OCI-LY7 (cell line): ENCODE measurements around the gene RIPOR1. TPM values are rescaled to one million over a fixed set of nuclear protein-coding genes. Genes with fewer than 3 reads are reported as not detected.

Experiments
- BruUV-seq: library from RNA; stranded (reverse); fragments of 400-500 nt; replicated peaks from 2 replicates; lab custom pipeline; 2021; lab: Mats Ljungman, UMichigan
- CTCF ChIA-PET: fragments of 300-600 bp; sonication (Branson Sonifier 250); formaldehyde crosslinking; loops from one replicate; lab custom pipeline; 2022; ENCODE audit warnings: antibody characterized with exemption; ENCODE audit not compliant: unreplicated experiment; lab: Charles Lee
- POLR2A ChIA-PET: fragments of 300-600 bp; sonication (Branson Sonifier 250); formaldehyde crosslinking; loops from one replicate; lab custom pipeline; 2022; ENCODE audit warnings: antibody characterized with exemption; lab: Charles Lee
- DNase-seq: peaks from one replicate; pipeline ENCODE4 v3.0.0-alpha.2; 2015; ENCODE audit warnings: low spot score
- H2AFZ ChIP-seq: fragments of 200-600 bp; sonication (generic), shearing (Covaris generic); 2 replicates; pipeline ENCODE4 v1.6.1; 2014; ENCODE audit warnings: mild to moderate bottlenecking, antibody characterized with exemption, low read length, moderate library complexity
- H3K27ac ChIP-seq: fragments of 200-600 bp; sonication (generic); 2 replicates; pipeline ENCODE4 v1.5.1; 2014; ENCODE audit warnings: mixed run types, low read depth, mild to moderate bottlenecking, moderate library complexity, low read length, inconsistent platforms; ENCODE audit not compliant: poor library complexity, severe bottlenecking
- H3K36me3 ChIP-seq: fragments of 200-600 bp; sonication (generic); 2 replicates; pipeline ENCODE4 v1.6.1; 2014; ENCODE audit warnings: mild to moderate bottlenecking, antibody characterized with exemption, low read length, moderate library complexity, mixed read lengths; ENCODE audit not compliant: insufficient read depth
- H3K4me1 ChIP-seq: fragments of 200-600 bp; sonication (generic); 2 replicates; pipeline ENCODE4 v1.5.1; 2014; ENCODE audit warnings: mild to moderate bottlenecking, low read length; ENCODE audit not compliant: insufficient read depth, poor library complexity, severe bottlenecking
- H3K4me2 ChIP-seq: fragments of 200-600 bp; sonication (generic); 2 replicates; pipeline ENCODE4 v1.6.1; 2014; ENCODE audit warnings: mild to moderate bottlenecking, low read length
- H3K4me3 ChIP-seq: fragments of 200-600 bp; sonication (generic); 2 replicates; pipeline ENCODE4 v1.5.1; 2014; ENCODE audit warnings: mild to moderate bottlenecking, low read depth, low read length; ENCODE audit not compliant: poor library complexity, severe bottlenecking
- H3K79me2 ChIP-seq: fragments of 200-600 bp; sonication (generic); 2 replicates; pipeline ENCODE4 v1.6.1; 2016; ENCODE audit warnings: low read depth, mild to moderate bottlenecking, low read length, moderate library complexity, mixed read lengths; ENCODE audit not compliant: insufficient read depth
- H3K9me2 ChIP-seq: fragments of 200-600 bp; sonication (generic); 2 replicates; pipeline ENCODE4 v1.6.1; 2016; ENCODE audit warnings: mild to moderate bottlenecking, low read length, mixed read lengths; ENCODE audit not compliant: insufficient read depth
- H3K9me3 ChIP-seq: fragments of 200-600 bp; sonication (generic); 2 replicates; pipeline ENCODE4 v1.6.1; 2014; ENCODE audit warnings: mild to moderate bottlenecking, mixed run types, low read length, mixed read lengths
- H4K20me1 ChIP-seq: fragments of 200-600 bp; sonication (generic); 2 replicates; pipeline ENCODE4 v1.6.1; 2014; ENCODE audit warnings: mild to moderate bottlenecking, antibody characterized with exemption, low read length, moderate library complexity, mixed read lengths; ENCODE audit not compliant: insufficient read depth
- CTCF ChIP-seq: fragments of 200-600 bp; sonication (generic); conservative IDR thresholded peaks from 2 replicates; pipeline ENCODE4 v1.5.1; 2014; ENCODE audit warnings: mild to moderate bottlenecking, antibody characterized with exemption, low read length, moderate library complexity, mixed read lengths
- EZH2phosphoT487 ChIP-seq: fragments of 200-600 bp; sonication (generic); IDR thresholded peaks from 2 replicates; pipeline ENCODE4 v1.6.1; 2018; ENCODE audit warnings: low read depth, borderline replicate concordance, mild to moderate bottlenecking, mixed run types, antibody characterized with exemption, low read length, moderate library complexity, mixed read lengths
- intact Hi-C: fragments of 100-400 bp; cut with micrococcal nuclease; formaldehyde crosslinking; loops from one replicate; pipeline ENCODE4 v1.10.0; 2022; ENCODE audit not compliant: unreplicated experiment
- total RNA-seq, 2 experiments: library from RNA; depleted of rRNA in 1 of 2; stranded (reverse); fragments of >200 nt in 1 of 2; shearing (Covaris generic) in 1 of 2; gene quantifications; 2 replicates each; pipeline ENCODE4 v1.2.3, GENCODE V29; 2014 to 2022

The RIPOR1 gene
- total RNA-seq, 2 experiments from 2014 or later = 9.7 to 40.2 TPM

DNA sequence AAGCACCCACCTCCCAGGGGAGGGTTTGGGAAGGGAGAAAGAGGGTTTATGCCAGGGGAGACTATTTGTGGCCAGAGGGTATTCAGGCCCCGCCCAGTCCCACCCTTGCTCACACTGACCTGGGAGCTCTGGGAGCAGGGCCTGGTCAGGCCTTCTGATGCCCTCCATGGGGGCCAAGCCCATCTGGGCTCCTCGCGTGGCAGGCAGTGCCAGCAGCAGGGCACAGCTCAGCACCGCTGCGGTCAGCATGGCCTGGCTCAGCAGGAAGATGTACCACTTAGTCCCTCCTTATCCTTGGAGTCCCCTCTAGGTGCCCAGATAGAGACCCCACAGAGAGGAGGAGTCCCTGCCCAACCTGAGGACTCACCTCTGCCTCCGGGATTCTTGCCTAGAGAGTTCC lies 45.5 kb upstream of the RIPOR1 start, which contains the start of gene AGRP:
TSS of gene AGRP (minus strand) at position 398 of the 400 bp plus-strand sequence. CDS start at position 249, 149 bp downstream.
- POLR2A ChIA-PET = interaction anchor here (0.6 to 3.7 kb wide), 3 partner anchors 31 to 987 kb away, joined by 5 to 23 read pairs (median 21); no protein-coding TSS in a partner anchor
- peaks cover 36% of the 10 kb centered on the region; the same call in 1 of the 2 replicates for H3K79me2 ChIP-seq
- no peak for DNase-seq
- peak within 1 kb of the TSS; percentile 88 for H3K4me3 ChIP-seq
- TF ChIP-seq CTCF (no peak), EZH2phosphoT487 (no peak)
- no TSS peak for BruUV-seq
- H3K4me1 ChIP-seq = peaks cover 56% of the 10 kb centered on the region
- H3K9me3 ChIP-seq = no peaks in the 10 kb centered on the region
- intact Hi-C loops = no loop called here
- H2AFZ ChIP-seq = peak within 1 kb of the TSS; percentile 60; the same call in 1 of the 2 replicates
- CTCF ChIA-PET = no interaction called here
- H3K27ac ChIP-seq = peak within 1 kb of the TSS; percentile 72
- peak within 1 kb of the TSS; percentile 95 for H3K4me2 ChIP-seq
- peaks cover 13% of the 10 kb centered on the region for H3K36me3 ChIP-seq
- H3K9me2 ChIP-seq = no peaks in the 10 kb centered on the region
- H4K20me1 ChIP-seq = no peaks in the 10 kb centered on the region

DNA sequence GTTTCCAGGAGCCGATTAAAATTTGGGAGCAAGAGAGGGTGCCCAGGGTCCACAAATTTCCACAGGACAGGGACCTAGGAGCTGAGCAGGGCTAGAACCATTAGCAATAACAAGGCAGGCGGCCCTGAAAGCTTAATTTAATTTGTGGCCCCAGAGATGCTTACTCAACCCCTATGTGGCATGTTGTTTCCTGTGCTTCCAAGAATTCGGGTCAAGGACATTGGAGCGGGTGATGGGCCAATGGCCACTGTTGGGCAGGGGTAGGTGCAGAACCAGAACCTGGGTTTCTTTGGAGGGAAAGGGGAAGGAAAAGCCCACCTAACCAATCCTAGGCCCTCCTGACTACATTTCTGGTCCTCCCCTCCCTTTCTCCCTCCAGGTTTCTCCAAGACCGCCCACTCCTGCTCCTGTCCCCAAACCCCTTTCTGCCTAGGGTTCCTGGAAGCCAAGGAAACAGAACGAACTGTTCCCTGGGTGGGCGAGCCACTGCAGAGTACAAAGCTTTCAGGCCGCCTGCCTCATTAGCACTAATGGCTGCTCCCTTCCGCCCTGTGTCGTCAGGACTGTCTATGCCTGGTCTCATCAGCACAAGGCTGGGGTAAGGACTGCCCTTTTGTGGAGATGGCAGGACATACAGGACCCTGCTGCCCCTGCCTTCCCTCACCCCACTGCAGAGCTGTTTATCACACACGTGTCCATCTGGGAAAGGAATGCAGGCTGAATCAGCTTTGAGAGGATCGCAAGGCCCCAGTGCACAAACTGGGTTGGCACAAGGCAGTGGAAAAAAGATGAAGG lies 44.7 kb upstream of the RIPOR1 start:
- Histone ChIP-seq H3K27ac (no peak overlapping the region), H3K4me2 (peak overlapping the region; percentile 95; the same call in 1 of the 2 replicates), H3K9me3 (no peaks in the 10 kb centered on the region), H2AFZ (no peak overlapping the region), H3K9me2 (no peaks in the 10 kb centered on the region), H4K20me1 (no peaks in the 10 kb centered on the region), H3K4me3 (no peak overlapping the region), H3K4me1 (peaks cover 62% of the 10 kb centered on the region), H3K79me2 (peaks cover 33% of the 10 kb centered on the region; the same call in 1 of the 2 replicates), H3K36me3 (peaks cover 13% of the 10 kb centered on the region)
- intact Hi-C loops = no loop called here
- DNase-seq = no peak
- BruUV-seq = no TSS peak
- no peak for TF ChIP-seq EZH2phosphoT487
- no peak for TF ChIP-seq CTCF
- ChIA-PET POLR2A (interaction anchor here (0.6 to 3.7 kb wide), 3 partner anchors 33 to 987 kb away, joined by 4 to 23 read pairs (median 5); no protein-coding TSS in a partner anchor), CTCF (no interaction called here)
